ENCODE results near the gene COG1. TPM values are rescaled to one million over a fixed set of nuclear protein-coding genes. Genes with fewer than 3 reads are reported as not detected.

COG1 gene
- total RNA-seq, 1 donor from 2014 or later: 42.2 TPM

- TF ChIP-seq CTCF (IDR thresholded peaks at IDR 0.05): no peak
- H3K9me3 Mint-ChIP-seq: no peaks in the 10 kb centered on the region
- CTCF ChIA-PET: no interaction called here
- H3K4me3 Mint-ChIP-seq: no peak overlapping the region
- intact Hi-C loops (cut with micrococcal nuclease): loop anchor here (10.0 kb wide), 1 partner anchor 772 kb away; no protein-coding TSS in a partner anchor
- H3K4me1 Mint-ChIP-seq: peaks cover 10% of the 10 kb centered on the region
- no peaks in the 10 kb centered on the region for H3K27me3 Mint-ChIP-seq
- ATAC-seq (ENCODE audit: low read depth) (no peak), DNase-seq (no peak)
- POLR2A ChIA-PET: no interaction called here
- H3K36me3 Mint-ChIP-seq (ENCODE audit: low read depth): peaks cover 64% of the 10 kb centered on the region
- no peak overlapping the region for H3K27ac Mint-ChIP-seq
These were observed 4.3 kb downstream of the COG1 start for GRCh38 chr17:73197161-73197560.

DNA sequence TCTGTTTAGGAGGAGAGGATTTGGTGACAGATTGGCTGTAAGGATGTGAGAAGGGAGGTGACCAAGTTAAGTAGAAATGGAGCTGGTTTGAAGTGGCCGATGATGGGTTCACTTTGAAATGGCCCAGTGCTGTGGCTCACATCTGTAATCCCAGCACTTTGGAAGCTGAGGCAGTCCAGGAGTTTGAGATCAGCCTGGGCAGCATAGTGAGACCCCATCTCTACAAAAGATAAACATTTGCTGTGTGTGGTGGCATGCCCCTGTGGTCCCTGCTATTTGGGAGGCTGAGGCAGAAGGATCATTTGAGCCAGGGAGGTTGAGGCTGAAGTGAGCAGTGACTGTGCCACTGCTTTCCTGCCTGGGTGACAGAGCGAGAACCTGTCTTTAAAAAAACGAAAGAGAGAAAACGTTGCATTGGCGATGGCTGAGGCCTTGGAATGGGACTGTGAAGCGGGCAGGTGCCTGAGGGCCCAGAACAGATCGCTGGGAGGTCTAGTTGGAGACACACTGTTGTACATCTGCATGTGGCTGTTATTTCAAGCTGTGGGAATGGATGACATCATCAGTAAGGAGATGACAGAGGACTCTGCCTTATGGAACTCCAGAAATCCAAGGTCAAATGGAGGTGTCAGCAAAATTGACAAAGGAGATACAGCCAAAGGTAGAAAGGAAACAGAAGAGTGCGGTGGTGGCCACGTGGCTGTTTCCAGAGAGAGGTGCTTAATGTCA lies 5.5 kb downstream of the COG1 start:
- ATAC-seq (ENCODE audit: low read depth) (no peak), DNase-seq (no peak)
- Mint-ChIP-seq H3K27ac (no peak overlapping the region), H3K4me3 (no peak overlapping the region), H3K4me1 (peaks cover 9% of the 10 kb centered on the region), H3K36me3 (ENCODE audit: low read depth) (peaks cover 73% of the 10 kb centered on the region), H3K27me3 (no peaks in the 10 kb centered on the region), H3K9me3 (no peaks in the 10 kb centered on the region)
- ChIA-PET POLR2A (interaction anchor here (0.9 kb wide), 1 partner anchor 12 kb away, joined by 4 read pairs; no protein-coding TSS in a partner anchor), CTCF (no interaction called here)
- intact Hi-C loops (cut with micrococcal nuclease): loop anchor here (10.0 kb wide), 1 partner anchor 774 kb away; no protein-coding TSS in a partner anchor
- no peak for TF ChIP-seq CTCF (IDR thresholded peaks at IDR 0.05)

DNA sequence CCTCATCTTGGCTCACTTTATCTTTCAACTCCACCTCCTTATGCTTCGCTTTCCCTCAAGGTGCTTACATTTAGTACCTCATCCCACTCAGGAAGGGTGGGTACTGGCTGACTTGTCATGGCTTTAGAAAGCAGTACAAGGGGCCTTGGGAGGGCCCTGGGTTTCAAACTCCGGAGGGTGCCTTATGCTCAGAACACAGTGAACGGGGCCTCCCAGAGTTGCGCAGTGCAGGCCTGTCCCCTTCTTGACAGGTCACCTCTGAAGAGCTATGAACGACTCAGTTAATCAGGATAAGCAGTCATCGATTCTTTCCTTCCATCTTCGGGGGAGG lies 6.0 kb downstream of the COG1 start:
- no peaks in the 10 kb centered on the region for H3K9me3 Mint-ChIP-seq
- no peak for DNase-seq
- H3K4me3 Mint-ChIP-seq: no peak overlapping the region
- intact Hi-C loops (cut with micrococcal nuclease): loop anchor here (10.0 kb wide), 1 partner anchor 774 kb away; no protein-coding TSS in a partner anchor
- ChIA-PET CTCF (no interaction called here), POLR2A (no interaction called here)
- peaks cover 75% of the 10 kb centered on the region for H3K36me3 Mint-ChIP-seq (ENCODE audit: low read depth)
- H3K27ac Mint-ChIP-seq: no peak overlapping the region
- TF ChIP-seq CTCF (IDR thresholded peaks at IDR 0.05): no peak
- H3K4me1 Mint-ChIP-seq: peaks cover 4% of the 10 kb centered on the region
- ATAC-seq (ENCODE audit: low read depth): no peak
- H3K27me3 Mint-ChIP-seq: no peaks in the 10 kb centered on the region

- H3K27me3 Mint-ChIP-seq: no peaks in the 10 kb centered on the region
- H3K27ac Mint-ChIP-seq: no peak overlapping the region
- ATAC-seq (ENCODE audit: low read depth) (no peak), DNase-seq (no peak)
- no peak for TF ChIP-seq CTCF (IDR thresholded peaks at IDR 0.05)
- intact Hi-C loops (cut with micrococcal nuclease): loop anchor here (10.0 kb wide), 1 partner anchor 775 kb away; no protein-coding TSS in a partner anchor
- H3K4me3 Mint-ChIP-seq: no peak overlapping the region
- ChIA-PET POLR2A (no interaction called here), CTCF (no interaction called here)
- no peaks in the 10 kb centered on the region for H3K4me1 Mint-ChIP-seq
- H3K9me3 Mint-ChIP-seq: no peaks in the 10 kb centered on the region
- H3K36me3 Mint-ChIP-seq (ENCODE audit: low read depth): peaks cover 83% of the 10 kb centered on the region
These were observed 7.0 kb downstream of the COG1 start for GRCh38 chr17:73199751-73200317.

DNA sequence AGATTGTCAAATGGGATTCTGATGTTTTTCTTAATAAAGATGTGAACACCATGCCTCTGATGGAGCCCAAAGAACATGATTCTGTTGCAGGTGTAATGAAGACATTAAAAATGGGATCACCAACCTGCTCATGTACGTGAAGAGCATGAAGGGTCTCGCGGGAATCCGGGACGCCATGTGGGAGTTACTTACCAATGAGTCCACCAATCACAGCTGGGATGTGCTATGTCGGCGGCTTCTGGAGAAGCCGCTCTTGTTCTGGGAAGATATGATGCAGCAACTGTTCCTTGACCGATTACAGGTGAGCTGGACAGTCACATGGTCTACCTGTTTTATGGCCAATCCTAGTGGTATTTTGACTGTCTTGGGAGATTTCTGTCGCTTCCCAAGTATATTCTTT lies 7.6 kb downstream of the COG1 start:
- DNase-seq (no peak), ATAC-seq (ENCODE audit: low read depth) (no peak)
- no peaks in the 10 kb centered on the region for H3K27me3 Mint-ChIP-seq
- H3K9me3 Mint-ChIP-seq: no peaks in the 10 kb centered on the region
- intact Hi-C loops (cut with micrococcal nuclease): no loop called here
- ChIA-PET POLR2A (no interaction called here), CTCF (no interaction called here)
- peaks cover 90% of the 10 kb centered on the region for H3K36me3 Mint-ChIP-seq (ENCODE audit: low read depth)
- no peak overlapping the region for H3K27ac Mint-ChIP-seq
- H3K4me3 Mint-ChIP-seq: no peak overlapping the region
- TF ChIP-seq CTCF (IDR thresholded peaks at IDR 0.05): no peak
- no peaks in the 10 kb centered on the region for H3K4me1 Mint-ChIP-seq

Data from activated B cell treated with CpG ODN at 0.5 μM for 24 hours (primary cell).